RWPE1 (cell line): ENCODE data around the gene KRI1.

Experiments used
- CTCF ChIA-PET: fragments of 350-600 bp; sonication (Branson Sonifier 250); formaldehyde crosslinking; extraction: SDS; loops from one replicate; lab custom pipeline; 2021; lab: Yijun Ruan, JAX
- POLR2A ChIA-PET: fragments of 400-600 bp; formaldehyde crosslinking; extraction: SDS; loops from one replicate; lab custom pipeline; 2020; ENCODE audit warnings: antibody characterized with exemption; ENCODE audit not compliant: low non-redundant PET; lab: Yijun Ruan, JAX
- DNase-seq: peaks from one replicate; pipeline ENCODE4 v3.0.0; 2012; ENCODE audit warnings: low spot score
- H3K27ac ChIP-seq: fragments of 450-650 bp; 2 replicates; pipeline ENCODE4 v1.5.1; 2017
- TF ChIP-seq, protein P1 (sequence below): fragments of 450-650 bp; conservative IDR thresholded peaks from 2 replicates; pipeline ENCODE4 v1.5.1; 2017; ENCODE audit warnings: low read depth, mild to moderate bottlenecking

Gene KRI1

DNA sequence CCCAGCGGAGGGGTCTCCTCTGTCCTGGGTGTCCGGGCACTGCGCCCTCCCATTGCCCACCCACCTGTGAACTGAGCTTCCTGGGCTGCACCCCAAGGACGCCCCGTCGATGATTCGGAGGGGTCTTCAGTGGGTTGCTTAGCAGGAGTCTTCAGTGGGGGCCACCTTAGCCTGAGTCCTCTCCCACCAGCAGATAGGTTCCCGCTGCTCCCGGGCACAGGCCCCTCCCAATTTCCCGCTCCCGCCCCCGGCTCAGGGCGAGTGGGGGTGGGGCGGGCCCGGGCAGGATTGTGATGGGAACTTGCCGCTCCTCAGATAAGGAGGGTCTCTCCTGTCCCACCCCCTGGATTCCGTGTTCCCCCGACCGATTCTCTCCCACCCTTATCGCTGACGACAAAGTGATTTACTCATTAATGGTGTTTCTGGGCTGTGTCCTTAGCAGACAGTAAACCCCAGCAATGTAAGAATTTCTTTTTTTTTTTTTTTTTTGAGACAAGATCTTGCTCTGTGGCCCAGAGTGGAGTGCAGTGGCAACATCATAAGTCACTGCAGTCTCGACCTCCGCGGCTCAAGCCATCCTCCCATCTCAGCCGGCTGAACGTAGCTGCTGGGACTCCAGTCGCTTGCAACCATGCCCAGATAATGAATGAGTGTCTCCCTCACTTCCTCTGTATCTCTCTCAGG, 47.9 kb downstream of the KRI1 start:
- peak; percentile 70 for DNase-seq
- POLR2A ChIA-PET: interaction anchor here (0.8 kb wide), 1 partner anchor 9 kb away, joined by 5 read pairs; no protein-coding TSS in a partner anchor
- CTCF ChIA-PET: interaction anchor here (0.6 to 2.0 kb wide), 4 partner anchors 8 to 187 kb away, joined by 3 to 8 read pairs (median 4); no protein-coding TSS in a partner anchor
- TF ChIP-seq, protein P1, sequence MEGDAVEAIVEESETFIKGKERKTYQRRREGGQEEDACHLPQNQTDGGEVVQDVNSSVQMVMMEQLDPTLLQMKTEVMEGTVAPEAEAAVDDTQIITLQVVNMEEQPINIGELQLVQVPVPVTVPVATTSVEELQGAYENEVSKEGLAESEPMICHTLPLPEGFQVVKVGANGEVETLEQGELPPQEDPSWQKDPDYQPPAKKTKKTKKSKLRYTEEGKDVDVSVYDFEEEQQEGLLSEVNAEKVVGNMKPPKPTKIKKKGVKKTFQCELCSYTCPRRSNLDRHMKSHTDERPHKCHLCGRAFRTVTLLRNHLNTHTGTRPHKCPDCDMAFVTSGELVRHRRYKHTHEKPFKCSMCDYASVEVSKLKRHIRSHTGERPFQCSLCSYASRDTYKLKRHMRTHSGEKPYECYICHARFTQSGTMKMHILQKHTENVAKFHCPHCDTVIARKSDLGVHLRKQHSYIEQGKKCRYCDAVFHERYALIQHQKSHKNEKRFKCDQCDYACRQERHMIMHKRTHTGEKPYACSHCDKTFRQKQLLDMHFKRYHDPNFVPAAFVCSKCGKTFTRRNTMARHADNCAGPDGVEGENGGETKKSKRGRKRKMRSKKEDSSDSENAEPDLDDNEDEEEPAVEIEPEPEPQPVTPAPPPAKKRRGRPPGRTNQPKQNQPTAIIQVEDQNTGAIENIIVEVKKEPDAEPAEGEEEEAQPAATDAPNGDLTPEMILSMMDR: no peak
- peak overlapping the region; percentile 91 for H3K27ac ChIP-seq

DNA sequence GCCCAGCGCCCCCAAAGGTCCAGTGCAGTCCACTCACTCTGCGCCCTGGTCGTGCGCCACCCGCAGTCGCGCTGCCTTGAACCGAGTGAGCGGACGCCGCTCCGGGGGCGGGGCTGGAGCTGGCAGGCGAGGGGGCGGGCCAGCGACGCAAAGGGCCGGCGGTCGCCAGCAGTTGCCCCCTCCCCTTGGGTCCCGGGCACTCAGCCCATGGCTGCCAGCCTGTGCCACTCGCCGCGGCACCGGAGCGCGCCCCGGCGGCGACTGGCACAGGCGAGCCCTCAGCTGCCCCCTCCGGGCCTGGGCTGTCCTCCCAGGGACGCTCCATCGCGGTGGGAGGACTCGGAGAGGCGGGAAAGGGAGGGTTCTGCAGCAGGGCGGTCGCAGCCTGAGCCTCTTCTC, 48.5 kb downstream of the KRI1 start, which contains the start of gene S1PR5:
TSS of gene S1PR5 (minus strand) at position 87 of the 399 bp plus-strand sequence. CDS start 2,436 bp downstream, outside the sequence.
- POLR2A ChIA-PET: interaction anchor here (0.7 to 1.0 kb wide), 3 partner anchors 9 to 35 kb away, joined by 3 to 5 read pairs (median 4); no protein-coding TSS in a partner anchor
- TF ChIP-seq, protein P1: no peak
- DNase-seq: no peak
- CTCF ChIA-PET: interaction anchor here (0.6 to 2.0 kb wide), 5 partner anchors 9 to 187 kb away, joined by 3 to 8 read pairs (median 5); no protein-coding TSS in a partner anchor
- peak within 1 kb of the TSS; percentile 91 for H3K27ac ChIP-seq

DNA sequence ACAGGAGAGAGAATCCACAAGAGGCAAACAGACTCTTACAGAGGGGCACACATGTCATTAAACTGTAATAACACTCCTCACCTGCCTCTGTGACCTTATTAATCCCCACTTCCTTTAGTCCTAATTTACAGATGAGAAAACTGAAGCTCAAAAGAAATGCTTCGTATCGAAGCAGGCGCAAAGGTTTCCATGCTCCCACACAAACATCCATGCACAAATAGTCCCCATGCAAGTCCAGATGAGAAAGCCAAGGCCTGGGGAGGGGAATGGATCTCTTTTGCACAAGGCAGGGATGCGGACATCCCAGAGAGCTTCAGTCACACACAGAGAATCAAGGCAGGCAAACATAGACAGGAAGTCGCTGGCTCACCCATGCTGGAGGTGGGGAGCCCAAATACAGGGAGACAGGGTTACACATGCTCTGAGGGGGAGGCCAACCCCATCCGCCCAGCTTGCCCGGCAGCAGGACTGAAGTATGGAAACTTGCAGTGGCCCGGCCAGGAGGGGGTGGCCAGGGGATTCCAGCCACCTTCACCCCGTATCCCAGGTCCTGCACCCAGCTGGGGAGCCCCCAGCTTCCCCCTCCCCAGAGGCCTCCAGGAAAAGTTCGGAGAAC, 49.0 kb downstream of the KRI1 start:
- TF ChIP-seq, protein P1: no peak
- H3K27ac ChIP-seq: peak overlapping the region; percentile 91
- peak; percentile 72 for DNase-seq
- CTCF ChIA-PET: interaction anchor here (0.6 to 2.0 kb wide), 4 partner anchors 9 to 33 kb away, joined by 3 to 8 read pairs (median 6); no protein-coding TSS in a partner anchor
- POLR2A ChIA-PET: interaction anchor here (0.7 to 1.0 kb wide), 4 partner anchors 8 to 36 kb away, joined by 3 to 5 read pairs (median 4); no protein-coding TSS in a partner anchor

DNA sequence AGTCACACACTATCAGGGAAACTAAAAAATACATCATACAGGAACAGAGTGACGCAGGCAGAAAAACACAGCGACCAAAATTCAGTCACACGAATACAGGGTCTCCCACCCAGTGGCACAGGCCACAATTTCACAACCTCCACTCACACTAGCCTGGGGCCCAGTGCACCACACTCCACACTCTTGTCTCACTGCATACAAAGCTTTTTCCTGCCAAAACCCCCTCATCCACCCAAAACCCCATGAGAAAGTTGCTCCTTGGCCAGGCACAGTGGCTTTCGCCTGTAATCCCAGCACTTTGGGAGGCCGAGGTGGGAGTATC, 49.8 kb downstream of the KRI1 start:
- peak overlapping the region; percentile 91 for H3K27ac ChIP-seq
- CTCF ChIA-PET: interaction anchor here (1.7 kb wide), 2 partner anchors 11 to 32 kb away, joined by 5 to 8 read pairs; no protein-coding TSS in a partner anchor
- no peak for DNase-seq
- POLR2A ChIA-PET: interaction anchor here (0.7 kb wide), 1 partner anchor 20 kb away, joined by 5 read pairs; no protein-coding TSS in a partner anchor
- TF ChIP-seq, protein P1: no peak

DNA sequence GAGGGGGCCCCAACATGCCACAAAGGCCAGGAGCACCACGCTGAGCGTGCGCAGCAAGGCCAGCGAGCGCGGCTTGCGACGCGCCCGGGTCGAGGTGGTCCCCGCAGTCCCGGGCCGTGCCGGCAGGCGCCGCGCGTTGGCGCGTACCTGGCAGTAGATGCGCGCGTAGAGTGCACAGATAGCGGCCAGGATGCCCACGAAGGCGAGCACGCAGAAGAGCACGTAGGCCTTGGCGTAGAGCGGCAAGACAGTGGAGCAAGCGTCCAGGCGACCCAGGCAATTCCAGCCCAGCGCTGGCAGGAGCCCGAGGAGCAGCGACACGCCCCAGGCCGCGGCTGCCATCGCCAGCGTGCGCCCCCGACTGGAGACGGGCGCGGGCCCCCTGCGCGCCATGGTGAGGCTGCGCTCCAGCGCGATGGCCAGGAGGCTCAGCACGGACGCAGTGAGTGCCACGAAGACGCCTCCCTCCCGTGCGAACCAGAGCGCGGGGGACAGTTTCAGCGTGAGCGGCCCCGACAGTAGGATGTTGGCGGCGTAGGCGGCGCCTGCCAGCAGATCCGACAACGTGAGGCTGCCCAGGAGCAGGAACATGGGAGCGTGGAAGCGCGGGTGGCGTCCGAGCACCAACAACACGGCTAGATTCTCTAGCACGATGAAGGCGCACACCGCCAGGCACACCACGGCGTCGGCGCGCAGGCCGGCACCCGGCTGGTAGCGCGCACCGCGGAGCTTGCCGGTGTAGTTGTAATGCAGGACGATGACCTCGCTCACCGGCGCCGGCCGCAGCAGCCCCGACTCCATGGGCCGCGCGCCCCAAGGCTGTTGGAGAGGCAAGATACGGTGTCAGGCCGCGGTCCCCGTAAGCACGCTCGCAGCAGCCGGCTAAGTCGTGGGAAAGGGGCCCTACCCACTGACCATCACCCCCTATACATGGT, 51.3 kb downstream of the KRI1 start:
- no peak for DNase-seq
- H3K27ac ChIP-seq: peak overlapping the region; percentile 91
- TF ChIP-seq, protein P1: no peak
- POLR2A ChIA-PET: no interaction called here
- CTCF ChIA-PET: no interaction called here
